ENCODE results near the gene PSMG3.

The PSMG3 gene

GRCh38 chr7:1548944-1549343 lies 20.9 kb downstream of the PSMG3 start:
- DNase-seq: no peak
- no peak overlapping the region for H3K18ac ChIP-seq (ENCODE audit: low read length)
- no peak overlapping the region for H2AK5ac ChIP-seq (ENCODE audit: low read length)
- no peak overlapping the region for H4K8ac ChIP-seq (ENCODE audit: low read depth, low read length)
- no peak overlapping the region for H3K4me2 ChIP-seq (ENCODE audit: low read length)
- no peak overlapping the region for H3K4ac ChIP-seq (ENCODE audit: low read depth, low read length)
- H3K9ac ChIP-seq (ENCODE audit: low read length): no peak overlapping the region
- no peak overlapping the region for H3K27ac ChIP-seq (ENCODE audit: low read depth, low read length)
- no peak overlapping the region for H3K23ac ChIP-seq (ENCODE audit: low read length)
- no peaks in the 10 kb centered on the region for H3K36me3 ChIP-seq (ENCODE audit: control insufficient read depth, insufficient read depth, low read length)
- no peaks in the 10 kb centered on the region for H3K27me3 ChIP-seq (ENCODE audit: insufficient read depth, low read length, poor library complexity)
- H2BK120ac ChIP-seq (ENCODE audit: low read depth, low read length): no peak overlapping the region
- no peaks in the 10 kb centered on the region for H3K79me2 ChIP-seq (ENCODE audit: control insufficient read depth, insufficient read depth, low read length)
- no peaks in the 10 kb centered on the region for H3K4me1 ChIP-seq (ENCODE audit: control insufficient read depth, low read depth, low read length)
- no peak overlapping the region for H2BK5ac ChIP-seq (ENCODE audit: low read length)
- H3K79me1 ChIP-seq (ENCODE audit: low read length): no peaks in the 10 kb centered on the region
- WGBS (ENCODE audit: extremely low coverage, insufficient coverage, low lambda C conversion rate): no CpG with 5 or more reads among the region's 14 CpGs
- H2BK15ac ChIP-seq (replicated peaks; ENCODE audit: low read depth): no peak overlapping the region
- no peak overlapping the region for H3K56ac ChIP-seq (ENCODE audit: low read length)
- H3K4me3 ChIP-seq (ENCODE audit: low read length): no peak overlapping the region
- H4K5ac ChIP-seq (ENCODE audit: low read length): no peak overlapping the region

GRCh38 chr7:1548438-1548831 lies 21.4 kb downstream of the PSMG3 start:
- Histone ChIP-seq H3K23ac (ENCODE audit: low read length) (no peak overlapping the region), H3K79me1 (ENCODE audit: low read length) (no peaks in the 10 kb centered on the region), H2AK5ac (ENCODE audit: low read length) (no peak overlapping the region), H3K36me3 (ENCODE audit: control insufficient read depth, insufficient read depth, low read length) (no peaks in the 10 kb centered on the region), H3K9ac (ENCODE audit: low read length) (no peak overlapping the region), H3K27ac (ENCODE audit: low read depth, low read length) (no peak overlapping the region), H2BK120ac (ENCODE audit: low read depth, low read length) (no peak overlapping the region), H3K4me3 (ENCODE audit: low read length) (no peak overlapping the region), H3K4me2 (ENCODE audit: low read length) (no peak overlapping the region), H3K79me2 (ENCODE audit: control insufficient read depth, insufficient read depth, low read length) (no peaks in the 10 kb centered on the region), H4K8ac (ENCODE audit: low read depth, low read length) (no peak overlapping the region), H3K4ac (ENCODE audit: low read depth, low read length) (no peak overlapping the region), H3K4me1 (ENCODE audit: control insufficient read depth, low read depth, low read length) (no peaks in the 10 kb centered on the region), H4K5ac (ENCODE audit: low read length) (no peak overlapping the region), H3K27me3 (ENCODE audit: insufficient read depth, low read length, poor library complexity) (no peaks in the 10 kb centered on the region), H2BK5ac (ENCODE audit: low read length) (no peak overlapping the region), H2BK15ac (replicated peaks; ENCODE audit: low read depth) (no peak overlapping the region), H3K18ac (ENCODE audit: low read length) (no peak overlapping the region), H3K56ac (ENCODE audit: low read length) (no peak overlapping the region)
- WGBS (ENCODE audit: extremely low coverage, insufficient coverage, low lambda C conversion rate): no CpG with 5 or more reads among the region's 17 CpGs
- no peak for DNase-seq

GRCh38 chr7:1547777-1548437 lies 21.9 kb downstream of the PSMG3 start:
- Histone ChIP-seq H3K4me2 (ENCODE audit: low read length) (no peak overlapping the region), H3K56ac (ENCODE audit: low read length) (no peak overlapping the region)

GRCh38 chr7:1546909-1547776 lies 22.7 kb downstream of the PSMG3 start:
- Histone ChIP-seq H3K27ac (ENCODE audit: low read depth, low read length) (no peak overlapping the region), H3K23ac (ENCODE audit: low read length) (no peak overlapping the region), H3K4me1 (ENCODE audit: control insufficient read depth, low read depth, low read length) (no peaks in the 10 kb centered on the region), H4K8ac (ENCODE audit: low read depth, low read length) (no peak overlapping the region), H2BK120ac (ENCODE audit: low read depth, low read length) (no peak overlapping the region), H4K5ac (ENCODE audit: low read length) (no peak overlapping the region), H3K18ac (ENCODE audit: low read length) (no peak overlapping the region), H2BK5ac (ENCODE audit: low read length) (no peak overlapping the region), H3K4me3 (ENCODE audit: low read length) (no peak overlapping the region), H3K79me2 (ENCODE audit: control insufficient read depth, insufficient read depth, low read length) (no peaks in the 10 kb centered on the region), H2AK5ac (ENCODE audit: low read length) (no peak overlapping the region), H3K79me1 (ENCODE audit: low read length) (no peaks in the 10 kb centered on the region), H3K36me3 (ENCODE audit: control insufficient read depth, insufficient read depth, low read length) (no peaks in the 10 kb centered on the region), H3K9ac (ENCODE audit: low read length) (no peak overlapping the region), H3K27me3 (ENCODE audit: insufficient read depth, low read length, poor library complexity) (no peaks in the 10 kb centered on the region), H3K4ac (ENCODE audit: low read depth, low read length) (no peak overlapping the region), H3K4me2 (ENCODE audit: low read length) (no peak overlapping the region), H3K56ac (ENCODE audit: low read length) (no peak overlapping the region), H2BK15ac (replicated peaks; ENCODE audit: low read depth) (no peak overlapping the region)
- no peak for DNase-seq
- no CpG with 5 or more reads among the region's 41 CpGs for WGBS (ENCODE audit: extremely low coverage, insufficient coverage, low lambda C conversion rate)

More at GRCh38 chr7:1547777-1548437, 21.9 kb downstream of the PSMG3 start:
- H4K5ac ChIP-seq (ENCODE audit: low read length): no peak overlapping the region
- H2AK5ac ChIP-seq (ENCODE audit: low read length): no peak overlapping the region
- no peaks in the 10 kb centered on the region for H3K4me1 ChIP-seq (ENCODE audit: control insufficient read depth, low read depth, low read length)
- H3K79me1 ChIP-seq (ENCODE audit: low read length): no peaks in the 10 kb centered on the region
- H4K8ac ChIP-seq (ENCODE audit: low read depth, low read length): no peak overlapping the region
- no peaks in the 10 kb centered on the region for H3K36me3 ChIP-seq (ENCODE audit: control insufficient read depth, insufficient read depth, low read length)
- H3K27me3 ChIP-seq (ENCODE audit: insufficient read depth, low read length, poor library complexity): no peaks in the 10 kb centered on the region
- H2BK15ac ChIP-seq (replicated peaks; ENCODE audit: low read depth): no peak overlapping the region
- no peak overlapping the region for H3K9ac ChIP-seq (ENCODE audit: low read length)
- no peak overlapping the region for H3K4me3 ChIP-seq (ENCODE audit: low read length)
- WGBS (ENCODE audit: extremely low coverage, insufficient coverage, low lambda C conversion rate): no CpG with 5 or more reads among the region's 35 CpGs
- no peak overlapping the region for H2BK5ac ChIP-seq (ENCODE audit: low read length)
- no peak overlapping the region for H2BK120ac ChIP-seq (ENCODE audit: low read depth, low read length)
- H3K79me2 ChIP-seq (ENCODE audit: control insufficient read depth, insufficient read depth, low read length): no peaks in the 10 kb centered on the region
- H3K18ac ChIP-seq (ENCODE audit: low read length): no peak overlapping the region
- H3K27ac ChIP-seq (ENCODE audit: low read depth, low read length): no peak overlapping the region
- no peak for DNase-seq
- H3K4ac ChIP-seq (ENCODE audit: low read depth, low read length): no peak overlapping the region
- no peak overlapping the region for H3K23ac ChIP-seq (ENCODE audit: low read length)

GRCh38 chr7:1546274-1546908 lies 23.4 kb downstream of the PSMG3 start:
- Histone ChIP-seq H4K5ac (ENCODE audit: low read length) (no peak overlapping the region), H3K18ac (ENCODE audit: low read length) (no peak overlapping the region), H3K4me3 (ENCODE audit: low read length) (no peak overlapping the region), H2AK5ac (ENCODE audit: low read length) (no peak overlapping the region), H4K8ac (ENCODE audit: low read depth, low read length) (no peak overlapping the region), H3K4me2 (ENCODE audit: low read length) (no peak overlapping the region), H2BK15ac (replicated peaks; ENCODE audit: low read depth) (no peak overlapping the region), H3K4ac (ENCODE audit: low read depth, low read length) (no peak overlapping the region), H3K23ac (ENCODE audit: low read length) (no peak overlapping the region), H3K56ac (ENCODE audit: low read length) (no peak overlapping the region), H3K4me1 (ENCODE audit: control insufficient read depth, low read depth, low read length) (no peaks in the 10 kb centered on the region), H2BK5ac (ENCODE audit: low read length) (no peak overlapping the region), H3K36me3 (ENCODE audit: control insufficient read depth, insufficient read depth, low read length) (no peaks in the 10 kb centered on the region), H3K27ac (ENCODE audit: low read depth, low read length) (no peak overlapping the region), H3K79me2 (ENCODE audit: control insufficient read depth, insufficient read depth, low read length) (no peaks in the 10 kb centered on the region), H3K9ac (ENCODE audit: low read length) (no peak overlapping the region), H3K27me3 (ENCODE audit: insufficient read depth, low read length, poor library complexity) (no peaks in the 10 kb centered on the region), H3K79me1 (ENCODE audit: low read length) (no peaks in the 10 kb centered on the region), H2BK120ac (ENCODE audit: low read depth, low read length) (no peak overlapping the region)
- DNase-seq: no peak
- no CpG with 5 or more reads among the region's 28 CpGs for WGBS (ENCODE audit: extremely low coverage, insufficient coverage, low lambda C conversion rate)

All from mesendoderm (in vitro differentiated cells).